CD4-positive, CD25-positive, alpha-beta regulatory T cell (primary cell): ENCODE results near the gene FAM20C. TPM values are rescaled to one million over a fixed set of nuclear protein-coding genes. Genes with fewer than 3 reads are reported as not detected.

Experiments used
- ATAC-seq, 2 donors: fragments of 150-1000 bp; cut with Tn5 transposase; one replicate each; pipeline ENCODE4 v1.10.0; 2021; ENCODE audit warnings: low read depth in 2 of 2, moderate number of reproducible peaks in 2 of 2, moderate library complexity in 1 of 2
- DNase-seq, 3 donors: peaks; one replicate each; pipeline versions ENCODE4 v3.0.0 to v3.0.0-alpha.2; 2012 to 2022; ENCODE audit warnings: mixed read lengths in 1 of 3
- H3K27ac ChIP-seq: one replicate; pipeline ENCODE4 v1.7.0; 2013; ENCODE audit warnings: mild to moderate bottlenecking, low read length; ENCODE audit not compliant: insufficient read depth, poor library complexity, severe bottlenecking
- H3K27me3 ChIP-seq: one replicate; pipeline ENCODE4 v1.7.0; 2013; ENCODE audit warnings: low read length; ENCODE audit not compliant: control insufficient read depth, insufficient read depth
- H3K36me3 ChIP-seq: one replicate; pipeline ENCODE4 v1.7.0; 2013; ENCODE audit warnings: mild to moderate bottlenecking, low read length, moderate library complexity; ENCODE audit not compliant: control insufficient read depth, insufficient read depth
- H3K4me1 ChIP-seq: 2 replicates; pipeline ENCODE4 v1.7.0; 2013; ENCODE audit warnings: mild to moderate bottlenecking, low read length; ENCODE audit not compliant: insufficient read depth, control insufficient read depth, poor library complexity, severe bottlenecking
- H3K4me3 ChIP-seq: one replicate; pipeline ENCODE4 v1.7.0; 2013; ENCODE audit warnings: low read depth, mild to moderate bottlenecking, low read length, moderate library complexity
- H3K9me3 ChIP-seq, 2 experiments: 1 replicate in 1 of 2; 2 replicates in 1 of 2; pipeline ENCODE4 v1.7.0; 2013; ENCODE audit warnings: low read length in 2 of 2, mild to moderate bottlenecking in 1 of 2, moderate library complexity in 1 of 2; ENCODE audit not compliant: control insufficient read depth in 2 of 2
- H3K27ac Mint-ChIP-seq, 3 donors: one replicate each; pipeline ENCODE4 v1.8.0; 2020 to 2022; ENCODE audit warnings: mild to moderate bottlenecking in 3 of 3, mixed read lengths in 3 of 3, moderate library complexity in 2 of 3
- H3K27me3 Mint-ChIP-seq: one replicate; pipeline ENCODE4 v1.8.0; 2022; ENCODE audit warnings: mild to moderate bottlenecking, mixed read lengths
- H3K36me3 Mint-ChIP-seq: one replicate; pipeline ENCODE4 v1.8.0; 2020; ENCODE audit warnings: mixed read lengths
- H3K4me1 Mint-ChIP-seq, 4 donors: one replicate each; pipeline ENCODE4 v1.8.0; 2020 to 2022; ENCODE audit warnings: mixed read lengths in 4 of 4, mild to moderate bottlenecking in 1 of 4
- H3K4me3 Mint-ChIP-seq, 4 donors: one replicate each; pipeline ENCODE4 v1.8.0; 2020 to 2022; ENCODE audit warnings: mild to moderate bottlenecking in 4 of 4, mixed read lengths in 4 of 4, moderate library complexity in 3 of 4
- H3K9me3 Mint-ChIP-seq, 7 donors: one replicate each; pipeline ENCODE4 v1.8.0; 2020 to 2022; ENCODE audit warnings: mixed read lengths in 7 of 7, mild to moderate bottlenecking in 3 of 7, moderate library complexity in 2 of 7
- polyA plus RNA-seq, 4 donors: library from polyadenylated mRNA; unstranded; fragments of 300-500 nt; fragmentation: Illumina TruSeq; gene quantifications; one replicate each; pipeline ENCODE4 v1.2.3, GENCODE V29; 2021
- total RNA-seq: library from RNA; stranded (reverse); gene quantifications from one replicate; pipeline ENCODE4 v1.2.3, GENCODE V29; 2022

FAM20C gene
- total and polyA plus RNA-seq, 5 donors from 2014 or later = not detected

DNA sequence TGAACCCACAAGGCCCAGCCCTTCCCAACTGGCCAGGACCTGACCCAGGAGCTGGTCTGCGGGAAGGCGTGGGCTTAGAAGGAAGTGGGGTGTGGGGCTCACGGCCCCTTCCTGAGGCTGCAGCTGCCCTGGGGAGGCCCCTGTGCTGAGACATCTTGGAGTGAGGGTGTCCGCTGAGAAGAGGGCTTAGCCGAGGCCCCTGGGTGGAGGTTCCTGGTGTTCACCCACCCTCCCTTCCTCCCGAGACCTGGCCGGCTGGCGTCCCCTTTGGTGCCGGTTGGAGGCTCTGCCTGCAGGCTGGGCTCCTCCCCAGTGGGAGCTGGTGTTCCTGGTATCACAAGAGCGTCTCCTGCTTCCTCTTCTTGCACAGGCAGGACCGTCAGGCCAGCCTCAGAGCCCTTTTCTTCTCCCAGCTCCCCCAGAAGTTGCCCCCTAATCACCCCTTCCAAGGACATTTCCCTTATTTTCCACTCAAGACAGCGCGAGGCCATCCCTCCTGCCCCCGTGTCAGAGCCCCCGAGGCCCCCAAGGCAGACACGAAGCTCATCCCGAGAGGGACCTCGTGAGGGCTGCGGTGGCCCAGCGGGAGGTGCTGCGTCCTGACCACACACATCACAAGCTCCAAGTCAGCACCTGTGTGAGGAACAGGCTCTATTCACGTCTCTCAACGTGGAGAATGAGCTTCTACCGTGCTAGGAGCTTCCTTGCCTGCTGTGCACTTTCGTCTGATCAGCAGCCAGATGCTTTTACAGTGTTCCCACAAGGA is 25.1 kb upstream of the FAM20C start:
- Histone ChIP-seq H3K27ac (no peak overlapping the region), H3K27me3 (no peaks in the 10 kb centered on the region)
- no peaks in the 10 kb centered on the region for H3K4me1 Mint-ChIP-seq

DNA sequence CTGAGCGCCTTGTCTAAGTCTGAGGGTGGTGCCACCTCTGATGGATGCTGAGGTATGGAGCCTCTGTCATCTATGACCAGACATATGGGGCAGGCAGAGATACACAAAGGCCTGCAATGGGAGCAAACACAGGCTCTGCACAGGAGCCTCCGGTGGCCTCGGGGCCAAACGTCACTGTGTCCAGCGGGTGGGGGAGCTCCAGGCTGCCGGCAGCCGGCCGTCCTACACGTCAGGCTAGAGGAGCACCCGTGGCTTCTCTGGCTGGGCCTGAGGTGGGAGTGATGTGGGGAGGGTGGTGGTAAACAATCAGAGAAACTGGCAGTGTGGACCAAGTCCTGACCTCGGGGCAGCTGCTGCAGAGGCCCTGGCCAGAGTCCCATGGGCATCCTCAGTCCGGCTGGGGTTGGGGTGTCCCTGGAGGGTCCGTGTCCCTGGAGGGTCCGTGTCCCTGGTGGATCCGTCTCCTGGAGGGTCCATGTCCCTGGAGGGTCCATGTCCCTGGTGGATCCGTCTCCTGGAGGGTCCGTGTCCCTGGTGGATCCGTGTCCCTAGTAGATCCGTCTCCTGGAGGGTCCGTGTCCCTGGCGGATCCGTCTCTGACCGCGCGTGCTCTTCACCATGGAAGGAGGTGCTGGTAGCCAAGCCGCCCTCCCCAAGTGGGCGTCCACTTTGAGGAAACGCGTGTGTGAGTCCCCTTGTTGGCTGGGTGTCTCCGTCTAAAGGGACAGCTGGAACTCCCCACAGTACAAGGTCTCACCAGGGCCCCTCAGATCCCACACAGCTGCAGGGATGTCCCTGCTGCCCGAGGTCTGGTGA is 24.2 kb upstream of the FAM20C start:
- Mint-ChIP-seq H3K27ac (no peak overlapping the region), H3K4me1 (no peaks in the 10 kb centered on the region), H3K36me3 (no peaks in the 10 kb centered on the region), H3K4me3 (no peak overlapping the region), H3K27me3 (peaks cover 25% of the 10 kb centered on the region), H3K9me3 (no peaks in the 10 kb centered on the region)
- Histone ChIP-seq H3K4me1 (no peaks in the 10 kb centered on the region), H3K9me3 (no peaks in the 10 kb centered on the region), H3K27ac (no peak overlapping the region), H3K27me3 (no peaks in the 10 kb centered on the region), H3K4me3 (no peak overlapping the region), H3K36me3 (no peaks in the 10 kb centered on the region)
- DNase-seq = no peak
- no peak for ATAC-seq

More for the DNA sequence above, 25.1 kb upstream of the FAM20C start:
- Mint-ChIP-seq H3K27ac (no peak overlapping the region), H3K36me3 (no peaks in the 10 kb centered on the region), H3K27me3 (peaks cover 28% of the 10 kb centered on the region), H3K4me3 (no peak overlapping the region), H3K9me3 (no peaks in the 10 kb centered on the region)
- Histone ChIP-seq H3K4me3 (no peak overlapping the region), H3K4me1 (no peaks in the 10 kb centered on the region), H3K9me3 (no peaks in the 10 kb centered on the region), H3K36me3 (no peaks in the 10 kb centered on the region)
- DNase-seq = no peak
- no peak for ATAC-seq

DNA sequence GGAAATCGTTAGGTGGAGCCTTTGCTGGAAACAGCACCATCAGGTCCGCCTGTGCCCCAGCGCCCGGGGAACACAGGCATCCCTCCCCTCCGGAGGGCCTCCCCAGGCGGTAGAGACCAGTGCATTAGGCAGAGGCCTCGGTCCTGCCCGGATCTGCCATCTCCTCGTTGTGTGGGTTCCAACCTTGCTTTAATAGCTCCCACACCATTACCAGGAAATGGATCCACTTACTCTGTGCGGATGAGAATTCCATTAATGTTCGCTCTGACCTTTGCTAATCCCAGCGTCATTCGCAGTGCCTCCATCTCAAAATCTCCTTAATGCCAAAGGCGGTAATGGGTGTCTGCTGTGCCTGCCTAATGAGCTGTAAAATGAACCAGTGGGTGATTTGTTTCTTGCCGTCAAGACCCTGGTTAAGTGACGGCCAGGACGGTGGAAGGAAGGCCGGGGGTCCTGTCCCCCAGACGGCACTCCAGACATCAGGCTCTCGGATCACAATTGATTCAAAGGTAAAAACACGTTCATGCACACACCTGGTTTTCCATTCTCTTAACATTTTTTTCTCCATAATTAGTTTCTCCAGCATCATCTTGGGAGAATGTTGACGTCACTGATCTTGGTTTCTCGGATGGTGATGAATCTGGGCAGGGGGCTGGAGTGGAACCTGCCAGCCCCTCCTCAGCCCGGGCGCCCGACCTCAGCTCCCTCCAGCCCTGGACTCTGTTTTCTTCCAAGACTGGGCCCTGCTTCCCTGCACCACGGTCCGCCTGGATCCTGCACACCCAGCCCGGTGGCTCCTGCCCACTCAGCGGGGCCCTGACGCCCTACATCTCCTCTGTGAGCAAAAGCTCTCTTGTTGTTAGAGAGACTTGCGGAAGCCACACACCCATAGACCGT is 22.8 kb upstream of the FAM20C start:
- Histone ChIP-seq H3K27ac (no peak overlapping the region), H3K4me3 (no peak overlapping the region), H3K36me3 (no peaks in the 10 kb centered on the region), H3K9me3 (no peaks in the 10 kb centered on the region), H3K4me1 (no peaks in the 10 kb centered on the region), H3K27me3 (no peaks in the 10 kb centered on the region)
- Mint-ChIP-seq H3K36me3 (no peaks in the 10 kb centered on the region), H3K27me3 (peaks cover 21% of the 10 kb centered on the region), H3K9me3 (no peaks in the 10 kb centered on the region), H3K4me3 (no peak overlapping the region), H3K4me1 (no peaks in the 10 kb centered on the region), H3K27ac (peak overlapping the region in 1 of 3 donors; percentile 45)
- DNase-seq (no peak), ATAC-seq (no peak)

DNA sequence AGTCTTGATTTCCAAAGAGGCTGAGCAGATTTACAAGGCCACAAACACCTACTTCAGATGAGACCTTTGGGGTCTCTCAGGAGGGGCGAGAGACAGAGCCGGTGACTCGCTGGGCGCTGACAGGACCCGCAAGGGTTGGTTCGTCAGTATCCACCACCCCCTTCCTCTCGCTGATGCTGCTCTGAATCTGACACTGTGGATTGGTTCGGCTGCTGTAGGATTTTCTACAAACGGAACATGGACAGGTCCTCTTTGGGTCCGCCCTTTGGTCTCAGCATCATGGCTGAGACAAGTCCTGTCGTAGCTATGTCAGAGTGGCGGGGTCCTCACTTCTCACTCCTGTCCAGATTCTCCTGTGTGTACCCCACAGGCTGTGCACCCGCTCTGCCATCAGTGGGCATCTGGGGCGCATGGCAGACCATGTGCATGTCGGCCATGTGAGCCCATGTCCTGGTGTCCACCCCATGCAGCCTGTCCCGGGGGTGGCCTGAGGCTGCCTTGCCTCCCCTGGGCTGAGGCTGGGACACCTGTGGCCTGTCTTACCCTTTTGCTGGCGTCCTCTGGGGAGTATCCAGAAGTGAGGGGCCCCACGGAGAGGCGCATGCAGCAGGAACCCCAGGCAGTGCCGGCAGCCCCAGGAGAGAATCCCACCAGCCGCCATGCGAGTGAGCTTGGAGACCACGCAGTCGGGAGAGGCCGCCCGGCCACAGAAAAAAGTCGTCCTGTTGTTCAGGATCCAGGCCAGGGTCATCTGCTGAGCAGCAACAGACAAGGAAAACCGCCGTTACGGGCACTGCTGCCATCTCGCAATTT is 21.6 kb upstream of the FAM20C start:
- H3K4me1 Mint-ChIP-seq = no peaks in the 10 kb centered on the region
- H3K9me3 ChIP-seq = no peaks in the 10 kb centered on the region
- H3K4me3 ChIP-seq = no peak overlapping the region
- H3K27me3 ChIP-seq = no peaks in the 10 kb centered on the region
- no peak overlapping the region for H3K4me3 Mint-ChIP-seq
- H3K27ac ChIP-seq = no peak overlapping the region
- no peak for DNase-seq
- H3K27me3 Mint-ChIP-seq = peaks cover 16% of the 10 kb centered on the region
- peak overlapping the region in 1 of 3 donors; percentile 36 for H3K27ac Mint-ChIP-seq
- no peaks in the 10 kb centered on the region for H3K36me3 ChIP-seq
- no peaks in the 10 kb centered on the region for H3K36me3 Mint-ChIP-seq
- H3K4me1 ChIP-seq = no peaks in the 10 kb centered on the region
- no peak for ATAC-seq
- H3K9me3 Mint-ChIP-seq = no peaks in the 10 kb centered on the region

DNA sequence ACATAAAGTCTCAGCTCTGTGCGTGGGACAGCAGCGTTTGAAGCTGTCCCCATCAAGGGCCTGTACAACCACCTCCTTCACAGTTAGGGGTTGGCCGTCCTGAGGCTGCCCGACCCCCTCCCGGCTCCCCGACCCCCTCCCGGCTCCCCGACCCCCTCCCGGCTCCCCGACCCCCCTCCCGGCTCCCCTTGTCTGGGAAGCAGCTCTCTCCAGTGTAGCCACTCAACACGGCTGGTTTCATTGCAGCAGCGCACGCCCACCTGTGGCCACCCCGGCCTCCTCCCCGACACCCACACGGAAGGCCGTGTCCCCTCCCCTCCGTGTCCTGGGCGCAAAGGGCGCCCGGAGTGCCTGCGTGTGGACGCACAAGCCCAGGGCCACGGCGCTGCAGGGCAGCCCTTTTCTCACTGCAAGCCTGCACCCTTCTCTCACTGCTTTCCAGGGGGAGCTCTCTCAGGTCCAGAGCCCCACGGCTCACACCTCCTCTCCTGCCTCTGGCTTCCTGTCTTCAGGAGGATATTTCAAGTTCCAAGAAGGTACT is 20.9 kb upstream of the FAM20C start:
- peaks cover 12% of the 10 kb centered on the region for H3K27me3 Mint-ChIP-seq
- no peak overlapping the region for H3K27ac Mint-ChIP-seq
- H3K36me3 Mint-ChIP-seq = no peaks in the 10 kb centered on the region
- H3K4me1 ChIP-seq = no peaks in the 10 kb centered on the region
- no peaks in the 10 kb centered on the region for H3K36me3 ChIP-seq
- H3K27me3 ChIP-seq = no peaks in the 10 kb centered on the region
- H3K27ac ChIP-seq = no peak overlapping the region
- H3K4me1 Mint-ChIP-seq = no peaks in the 10 kb centered on the region
- no peak overlapping the region for H3K4me3 ChIP-seq
- no peak overlapping the region for H3K4me3 Mint-ChIP-seq
- H3K9me3 ChIP-seq = no peaks in the 10 kb centered on the region
- H3K9me3 Mint-ChIP-seq = no peaks in the 10 kb centered on the region
- no peak for ATAC-seq
- DNase-seq = no peak

DNA sequence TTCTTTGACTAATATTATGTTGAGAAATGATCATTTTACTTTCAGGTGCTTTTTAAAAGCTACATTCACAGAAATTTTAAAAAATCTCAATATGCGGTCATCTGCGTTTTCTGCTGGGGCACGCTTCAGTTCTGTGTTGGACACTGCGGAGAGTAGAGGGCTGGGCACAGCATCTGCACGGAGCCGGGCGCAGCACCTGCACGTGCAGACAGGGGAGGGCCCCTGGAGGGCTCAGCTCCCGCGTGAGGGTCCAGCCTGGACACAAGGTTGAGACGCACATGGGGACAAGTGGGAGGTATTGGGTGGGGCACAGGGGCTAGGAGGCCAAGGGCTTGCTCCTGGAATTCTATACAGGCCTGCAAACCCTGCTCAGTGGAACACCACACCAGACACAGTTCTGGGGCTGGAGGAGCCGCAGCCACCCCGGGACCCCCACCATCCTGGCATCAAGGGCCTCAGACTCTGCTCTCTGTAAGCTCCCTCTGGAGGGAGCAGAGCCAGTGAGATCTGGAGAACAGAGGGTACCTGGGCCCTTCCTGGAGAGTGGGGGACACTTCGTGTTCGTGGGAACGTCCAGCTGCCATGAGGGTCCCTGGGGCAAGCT is 20.4 kb upstream of the FAM20C start:
- Mint-ChIP-seq H3K27me3 (peaks cover 9% of the 10 kb centered on the region), H3K36me3 (no peaks in the 10 kb centered on the region), H3K27ac (no peak overlapping the region), H3K9me3 (no peaks in the 10 kb centered on the region), H3K4me1 (no peaks in the 10 kb centered on the region), H3K4me3 (no peak overlapping the region)
- H3K27ac ChIP-seq = no peak overlapping the region
- no peaks in the 10 kb centered on the region for H3K27me3 ChIP-seq
- no peaks in the 10 kb centered on the region for H3K36me3 ChIP-seq
- no peaks in the 10 kb centered on the region for H3K9me3 ChIP-seq
- DNase-seq (no peak), ATAC-seq (no peak)
- H3K4me3 ChIP-seq = no peak overlapping the region
- no peaks in the 10 kb centered on the region for H3K4me1 ChIP-seq
